ENCODE data around the gene MRPL14. TPM values are rescaled to one million over a fixed set of nuclear protein-coding genes. Genes with fewer than 3 reads are reported as not detected.
A peak's percentile ranks its signal among the peaks of the same experiment; 100 is the strongest.
"Not testable (repeated sequence)": the region's sequence is repeated elsewhere in the genome, so short reads cannot be mapped to it uniquely, and the experiment has no call there.

MRPL14 gene
- total RNA-seq, 2 donors from 2014 or later = 31.9 to 54.3 TPM

DNA sequence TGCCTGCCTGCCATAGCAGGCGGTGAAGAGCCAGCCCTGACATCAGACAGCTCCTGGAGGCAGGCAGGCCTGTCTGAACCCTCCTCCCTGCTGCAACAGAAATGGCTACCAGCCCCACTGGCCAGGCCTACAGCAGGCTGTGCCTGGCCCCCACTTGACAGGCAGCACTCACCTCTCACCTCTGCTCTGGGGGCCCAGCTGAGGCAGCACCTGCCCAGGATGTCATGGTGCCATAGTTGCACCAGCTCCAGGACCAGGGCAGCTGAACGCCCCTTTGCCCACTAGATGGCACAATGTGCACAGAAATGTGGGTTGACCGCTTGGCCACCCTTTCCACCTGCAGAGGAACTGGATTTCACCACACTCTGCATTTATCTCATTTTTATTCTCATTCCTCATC is 30.6 kb downstream of the MRPL14 start:
- H3K36me3 Mint-ChIP-seq = no peaks in the 10 kb centered on the region
- H3K9me3 Mint-ChIP-seq = no peaks in the 10 kb centered on the region
- peak; percentile 84 to 88 for ATAC-seq
- peak overlapping the region; percentile 4 to 91 for H3K27ac Mint-ChIP-seq
- DNase-seq (ENCODE audit: low spot score in 2 of 2) = peak in 1 of 2 donors; percentile 68

DNA sequence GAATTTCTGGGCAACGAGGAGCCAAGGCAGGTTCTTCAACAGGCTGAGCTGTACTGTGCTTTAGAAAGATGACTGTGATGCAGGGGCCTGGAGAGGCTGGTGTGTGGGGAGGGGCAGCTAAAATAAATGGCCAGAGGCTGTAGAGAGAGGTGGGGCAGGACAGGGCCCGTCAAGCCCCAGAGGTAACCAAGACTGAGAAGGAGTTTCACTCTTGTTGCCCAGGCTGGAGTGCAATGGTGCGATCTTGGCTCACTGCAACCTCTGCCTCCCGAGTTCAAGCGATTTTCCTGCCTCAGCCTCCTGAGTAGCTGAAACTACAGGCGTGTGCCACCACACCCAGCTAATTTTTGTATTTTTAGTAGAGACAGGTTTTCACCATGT is 32.0 kb downstream of the MRPL14 start:
- DNase-seq (ENCODE audit: low spot score in 2 of 2); H3K9me3 Mint-ChIP-seq; H3K36me3 Mint-ChIP-seq; H3K27ac Mint-ChIP-seq; ATAC-seq: not testable (repeated sequence)

DNA sequence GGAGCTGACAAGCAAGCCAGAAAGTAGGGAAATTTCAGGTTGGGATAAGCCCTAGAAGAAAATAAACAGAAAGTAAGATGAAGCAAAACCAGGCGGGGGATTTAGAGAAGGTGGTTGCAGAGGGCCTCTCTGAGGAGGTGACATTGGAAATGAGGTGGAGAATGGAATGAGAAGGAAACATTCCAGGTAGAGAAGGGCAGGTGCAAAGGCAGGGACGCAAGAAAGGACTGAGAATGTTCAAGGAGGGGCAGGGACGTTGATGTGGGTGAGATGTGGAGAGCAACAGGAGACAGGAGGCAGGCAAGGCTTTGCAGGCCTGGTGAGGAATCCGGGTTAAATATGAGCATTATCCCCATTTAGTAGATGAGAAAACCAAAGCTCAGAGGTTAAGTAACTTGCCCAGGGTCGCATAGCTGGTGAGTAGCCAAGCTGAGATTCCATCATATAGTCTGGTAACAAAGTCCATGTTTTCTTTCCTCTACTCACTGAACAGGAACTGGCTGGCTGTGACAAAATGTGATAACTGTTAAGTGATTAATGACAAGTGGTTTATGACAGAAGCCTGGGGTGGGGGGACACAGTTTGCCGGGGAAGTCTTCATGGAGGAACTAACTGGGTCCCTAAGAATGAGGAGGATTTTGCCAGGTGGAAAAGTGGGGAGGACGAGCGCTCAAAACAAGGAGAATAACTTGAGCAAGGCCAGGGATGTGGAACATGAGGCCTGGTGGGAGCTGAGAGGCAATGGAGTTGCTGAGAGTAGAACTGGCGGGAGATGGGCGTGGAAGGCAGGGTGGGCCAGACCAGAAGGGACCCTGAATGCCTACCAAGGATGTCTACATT is 32.6 kb downstream of the MRPL14 start:
- no peaks in the 10 kb centered on the region for H3K9me3 Mint-ChIP-seq
- DNase-seq (ENCODE audit: low spot score in 2 of 2) (no peak), ATAC-seq (no peak)
- H3K27ac Mint-ChIP-seq = peak overlapping the region in 1 of 2 donors; percentile 5
- H3K36me3 Mint-ChIP-seq = no peaks in the 10 kb centered on the region

DNA sequence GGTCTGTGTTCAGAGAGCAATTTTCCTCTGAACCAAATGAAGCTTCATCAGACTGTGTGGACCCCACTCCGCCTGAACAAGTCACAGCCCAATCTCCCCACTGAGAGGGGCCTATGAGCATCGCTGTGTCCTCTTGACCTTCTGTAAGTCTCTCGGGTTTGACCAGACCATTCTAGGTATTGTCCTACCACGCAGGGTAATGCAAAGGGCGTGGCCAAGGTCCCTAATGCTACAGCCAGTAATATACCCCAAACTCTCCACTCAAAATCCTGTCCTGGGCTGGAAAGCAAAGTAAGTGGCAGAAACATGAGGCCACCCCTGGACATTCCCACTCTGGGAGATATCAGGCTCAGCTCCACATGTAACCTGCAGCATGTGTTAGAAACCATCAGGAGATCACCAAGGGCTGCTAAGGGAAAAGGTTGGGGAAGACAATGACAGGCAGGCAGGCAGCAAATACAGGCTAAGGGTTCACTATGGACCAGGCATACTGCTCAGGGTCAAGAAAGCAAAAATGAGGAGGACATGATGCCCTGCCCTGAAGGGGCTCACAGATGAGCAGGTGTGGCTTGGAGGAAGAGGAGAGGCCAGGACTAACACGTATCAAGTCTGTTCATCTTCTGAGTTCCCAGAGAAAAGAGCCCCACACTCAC is 33.4 kb downstream of the MRPL14 start:
- DNase-seq (ENCODE audit: low spot score in 2 of 2) (no peak), ATAC-seq (no peak)
- Mint-ChIP-seq H3K36me3 (no peaks in the 10 kb centered on the region), H3K27ac (peak overlapping the region in 1 of 2 donors; percentile 38), H3K9me3 (no peaks in the 10 kb centered on the region)

DNA sequence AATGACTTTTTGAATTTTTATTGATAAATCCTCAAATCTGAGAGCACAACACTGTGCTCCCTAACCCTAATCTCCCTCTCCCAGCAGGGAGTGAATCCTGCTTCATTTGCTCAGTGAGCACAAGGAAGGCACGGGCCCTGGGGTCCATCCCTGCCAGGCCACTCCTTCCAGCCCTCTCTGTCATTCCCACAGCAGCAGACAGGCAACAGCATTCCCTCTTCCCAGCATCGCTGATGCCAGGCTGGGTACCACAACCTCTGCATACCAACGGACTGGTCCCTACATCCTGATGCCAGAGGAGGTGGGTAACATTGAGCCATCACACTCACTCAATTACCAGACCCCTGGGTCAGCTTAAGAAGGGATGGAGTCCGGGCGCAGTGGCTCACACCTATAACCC is 34.2 kb downstream of the MRPL14 start:
- no peak for DNase-seq (ENCODE audit: low spot score in 2 of 2)
- no peaks in the 10 kb centered on the region for H3K9me3 Mint-ChIP-seq
- peak overlapping the region in 1 of 2 donors; percentile 70 for H3K27ac Mint-ChIP-seq
- no peak for ATAC-seq
- no peaks in the 10 kb centered on the region for H3K36me3 Mint-ChIP-seq

DNA sequence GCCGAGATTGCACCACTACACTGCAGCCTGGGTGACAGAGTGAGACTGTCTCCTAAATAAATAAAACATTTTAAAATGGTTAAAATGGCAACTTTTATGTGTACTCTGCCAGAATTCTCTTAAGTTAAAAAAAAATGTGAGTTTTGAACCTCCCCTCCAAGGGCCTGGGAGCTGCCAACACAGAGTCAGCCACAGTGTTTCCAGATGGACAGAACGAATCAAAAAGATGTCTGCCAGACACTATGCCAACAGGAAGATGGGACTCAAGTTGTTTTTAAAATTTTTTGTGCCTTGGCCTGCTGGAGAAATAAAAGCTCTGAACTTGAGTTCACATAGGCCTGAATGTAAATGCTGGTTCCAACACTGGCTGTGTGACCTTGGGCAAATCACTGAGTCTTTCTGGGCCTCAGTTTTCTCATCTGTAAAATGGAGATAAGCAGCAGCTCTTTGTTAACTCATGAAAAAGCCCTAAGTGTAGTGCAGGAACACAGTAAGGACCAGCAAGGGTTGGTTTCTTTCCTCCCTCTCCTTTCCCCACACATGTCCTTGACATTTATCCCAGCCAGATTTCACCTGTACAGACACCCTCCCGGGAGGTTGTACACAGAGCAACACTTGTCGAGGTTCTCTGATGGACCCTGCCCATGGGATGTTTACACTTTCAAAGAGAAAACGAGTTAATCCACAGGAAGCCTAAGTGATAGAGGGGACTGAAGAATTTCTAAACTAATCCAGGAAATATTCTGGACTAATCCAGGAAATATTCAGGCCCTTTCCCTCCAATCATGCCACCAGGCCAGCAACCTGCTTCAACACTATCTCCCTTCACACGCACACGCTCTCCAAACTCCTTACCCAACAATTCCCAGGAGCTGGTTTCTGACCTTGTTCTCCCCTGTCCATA is 35.0 kb downstream of the MRPL14 start:
- Mint-ChIP-seq H3K36me3 (no peaks in the 10 kb centered on the region), H3K9me3 (no peaks in the 10 kb centered on the region), H3K27ac (peak overlapping the region in 1 of 2 donors; percentile 70)
- ATAC-seq (no peak), DNase-seq (ENCODE audit: low spot score in 2 of 2) (no peak)

DNA sequence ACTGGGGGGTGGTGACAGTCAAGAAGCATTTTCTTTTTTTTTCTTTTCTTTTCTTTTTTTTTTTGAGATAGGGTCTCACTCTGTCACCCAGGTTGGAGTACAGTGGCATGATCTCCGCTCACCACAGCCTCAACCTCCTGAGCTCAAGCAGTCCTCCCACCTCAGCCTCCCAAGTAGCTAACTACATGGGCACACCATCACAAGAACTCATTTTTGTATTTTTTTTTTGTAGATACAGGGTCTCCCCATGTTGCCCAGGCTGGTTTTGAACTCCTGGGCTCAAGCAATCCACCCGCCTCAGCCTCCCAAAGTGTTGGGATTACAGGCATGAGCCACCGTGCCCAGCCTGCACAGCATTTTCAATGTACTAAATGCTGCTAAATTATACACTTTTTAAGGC is 35.9 kb downstream of the MRPL14 start:
- DNase-seq (ENCODE audit: low spot score in 2 of 2); H3K9me3 Mint-ChIP-seq; ATAC-seq; H3K36me3 Mint-ChIP-seq: not testable (repeated sequence)
- H3K27ac Mint-ChIP-seq = peak overlapping the region in 1 of 2 donors; percentile 84

DNA sequence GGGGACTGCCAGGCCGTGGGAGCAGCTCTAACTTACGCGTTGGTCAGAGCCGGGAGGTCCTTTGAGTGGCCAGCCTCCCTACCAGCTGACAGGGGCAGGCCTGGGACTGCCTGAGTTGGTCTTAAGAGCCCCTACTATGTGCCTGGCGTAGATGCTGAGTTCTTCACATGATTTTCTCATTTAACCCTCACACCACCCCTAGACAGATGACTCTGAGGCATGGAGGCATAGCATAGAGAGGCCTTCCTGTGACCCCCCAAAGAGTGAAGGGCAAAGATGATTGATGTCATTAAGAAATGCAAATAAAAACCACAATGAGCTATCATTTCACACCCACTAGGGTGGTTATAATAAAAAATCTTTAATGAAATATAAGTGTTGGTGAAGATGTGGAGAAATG is 36.8 kb downstream of the MRPL14 start:
- ATAC-seq (no peak), DNase-seq (ENCODE audit: low spot score in 2 of 2) (no peak)
- Mint-ChIP-seq H3K36me3 (no peaks in the 10 kb centered on the region), H3K27ac (no peak overlapping the region), H3K9me3 (no peaks in the 10 kb centered on the region)

DNA sequence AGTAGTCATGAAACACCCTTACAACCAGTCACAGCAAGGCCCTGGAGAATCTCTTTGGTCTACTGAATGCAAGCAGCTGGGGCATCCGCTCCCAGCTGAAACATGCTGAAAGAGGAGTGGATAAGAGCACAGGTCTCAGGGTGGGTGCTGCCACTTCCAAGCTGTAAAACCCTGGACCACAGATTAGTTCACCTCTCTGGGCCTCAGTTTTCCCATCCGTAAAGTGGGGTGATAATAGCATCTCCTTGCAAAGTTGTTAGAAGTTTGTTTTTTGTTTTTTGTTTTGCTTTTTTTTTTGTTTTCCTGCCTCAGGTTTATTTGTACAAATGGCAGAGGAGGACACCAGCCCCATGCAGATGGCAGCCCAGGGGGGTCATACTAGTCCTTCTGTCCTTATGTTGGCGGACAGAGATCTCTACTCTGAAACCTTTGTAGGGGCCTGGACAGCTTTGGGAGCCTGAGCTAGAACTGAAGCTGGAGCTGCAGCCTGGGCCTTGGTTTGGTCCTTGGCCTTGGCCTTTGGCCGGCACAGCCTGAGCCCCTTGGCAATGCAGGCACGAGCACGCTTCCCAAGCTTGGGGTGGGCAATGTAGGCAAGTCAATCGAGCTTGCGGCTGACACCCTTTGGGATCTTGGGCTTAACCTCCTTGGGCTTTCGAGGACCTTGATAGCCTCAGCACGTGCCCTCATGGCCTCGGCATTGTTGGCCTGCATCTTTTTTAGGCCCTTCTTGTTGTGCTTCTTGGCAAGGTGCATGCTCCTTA is 38.2 kb downstream of the MRPL14 start:
- no peaks in the 10 kb centered on the region for H3K9me3 Mint-ChIP-seq
- no peaks in the 10 kb centered on the region for H3K36me3 Mint-ChIP-seq
- DNase-seq (ENCODE audit: low spot score in 2 of 2) (no peak), ATAC-seq (no peak)
- no peak overlapping the region for H3K27ac Mint-ChIP-seq

DNA sequence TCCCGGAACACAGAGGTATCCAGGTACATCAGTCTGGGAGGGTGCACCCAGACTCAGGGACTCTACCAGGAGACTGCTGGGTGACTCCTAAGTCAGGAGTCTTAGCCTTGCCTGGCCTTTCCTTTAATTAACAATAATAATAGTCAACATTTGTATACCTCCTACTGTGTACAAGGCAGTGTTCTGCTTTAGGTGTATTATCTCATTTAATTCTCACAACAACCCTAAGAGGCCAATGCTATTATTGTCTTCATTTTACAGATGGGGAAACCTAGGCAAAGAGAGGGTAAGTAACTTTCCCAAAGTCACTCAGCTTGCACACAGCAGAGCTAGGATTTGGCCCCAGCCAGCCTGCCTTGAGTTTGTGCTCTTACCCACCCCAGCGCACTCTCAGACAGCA is 39.6 kb downstream of the MRPL14 start:
- no peak for ATAC-seq
- DNase-seq (ENCODE audit: low spot score in 2 of 2) = no peak
- Mint-ChIP-seq H3K9me3 (no peaks in the 10 kb centered on the region), H3K27ac (no peak overlapping the region), H3K36me3 (no peaks in the 10 kb centered on the region)

DNA sequence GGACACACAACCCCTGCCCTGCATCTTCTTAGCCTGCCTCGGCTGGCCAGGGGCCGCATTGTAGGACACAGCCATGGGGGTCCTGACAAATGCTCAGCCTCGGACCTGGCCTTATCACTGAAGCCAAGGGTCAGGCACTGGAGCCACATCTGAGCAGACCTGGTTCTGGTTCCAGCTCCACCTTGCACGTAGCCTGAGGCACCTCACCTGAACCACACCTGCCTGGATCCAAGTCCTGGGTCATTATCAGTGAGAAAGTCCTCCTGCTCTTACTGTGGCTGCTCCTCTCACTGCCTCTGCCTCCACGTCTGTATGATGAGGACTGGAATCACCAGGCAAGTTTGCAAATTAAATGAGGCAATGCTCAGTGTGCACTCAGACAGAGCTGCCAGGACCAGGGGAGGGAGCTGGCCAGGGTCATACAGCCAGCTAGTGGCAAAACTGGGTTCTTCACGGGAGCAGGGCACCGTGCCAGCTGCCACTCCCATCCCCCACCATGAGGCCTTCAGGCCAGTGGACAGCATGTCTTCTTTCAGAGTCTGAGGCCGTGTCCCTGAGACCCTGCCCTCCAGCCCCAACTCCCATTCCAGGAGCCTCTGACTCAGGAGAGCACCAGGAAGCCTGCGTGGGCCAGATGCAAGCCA is 40.2 kb downstream of the MRPL14 start:
- DNase-seq (ENCODE audit: low spot score in 2 of 2) = no peak
- Mint-ChIP-seq H3K9me3 (no peaks in the 10 kb centered on the region), H3K27ac (no peak overlapping the region), H3K36me3 (no peaks in the 10 kb centered on the region)
- peak in 1 of 2 donors; percentile 16 for ATAC-seq

DNA sequence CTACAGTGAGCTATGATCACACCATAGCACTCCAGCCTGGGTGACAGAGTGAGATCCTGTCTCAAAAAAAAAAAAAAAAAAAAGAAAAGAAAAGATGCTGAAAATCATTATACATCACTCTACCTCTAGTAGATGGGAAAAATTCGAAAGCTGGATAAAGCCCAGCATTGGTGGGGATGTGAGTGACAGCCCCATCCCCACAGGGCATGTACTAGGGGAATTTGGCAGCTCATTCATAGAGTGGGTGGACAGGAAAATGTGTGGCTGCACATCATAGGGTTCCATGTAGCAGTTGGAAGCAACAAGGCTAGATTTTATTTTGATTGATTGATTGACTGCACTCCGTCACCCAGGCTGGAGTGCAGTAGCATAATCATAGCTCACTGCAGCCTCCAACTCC is 42.0 kb downstream of the MRPL14 start:
- no peak overlapping the region for H3K27ac Mint-ChIP-seq
- no peaks in the 10 kb centered on the region for H3K9me3 Mint-ChIP-seq
- DNase-seq (ENCODE audit: low spot score in 2 of 2) = no peak
- H3K36me3 Mint-ChIP-seq = no peaks in the 10 kb centered on the region
- ATAC-seq = no peak

DNA sequence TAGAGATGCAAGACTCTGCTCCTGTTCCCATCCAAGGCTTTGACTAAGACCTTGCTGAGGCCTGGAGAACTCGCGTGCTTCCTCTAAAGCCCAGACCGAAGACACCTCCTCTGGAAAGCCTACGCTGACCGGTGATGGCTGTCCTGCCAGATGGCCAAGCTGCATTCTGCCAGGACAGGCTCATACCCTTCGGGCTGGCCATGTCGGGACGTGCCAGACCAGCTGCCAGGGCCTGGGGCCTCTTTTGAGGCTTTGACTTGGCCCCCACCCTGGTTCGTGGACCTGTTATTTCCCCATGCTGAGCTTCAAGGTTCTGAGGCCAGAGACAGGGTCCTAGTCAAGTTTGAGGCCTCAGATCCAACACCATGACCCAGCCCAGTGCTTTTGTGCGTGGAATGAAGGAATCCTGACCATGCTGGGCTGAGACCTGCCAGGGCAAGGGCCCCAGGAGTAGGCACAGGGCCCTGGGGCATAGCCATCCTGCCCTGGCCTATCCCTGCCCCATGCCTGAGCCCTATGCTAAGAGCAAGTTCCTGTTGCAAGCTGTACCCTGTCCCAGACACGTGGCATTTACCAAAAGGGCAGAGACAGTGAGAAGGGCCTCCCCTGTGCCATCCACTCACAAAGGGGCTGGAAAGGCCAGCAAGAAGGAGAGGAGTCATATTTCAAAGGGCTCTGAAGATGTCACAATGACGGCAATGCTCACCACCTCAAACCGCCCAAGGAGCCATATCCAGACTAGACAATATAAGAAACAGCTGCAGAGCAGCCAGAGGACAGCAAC is 42.8 kb downstream of the MRPL14 start:
- no peaks in the 10 kb centered on the region for H3K36me3 Mint-ChIP-seq
- H3K9me3 Mint-ChIP-seq = no peaks in the 10 kb centered on the region
- no peak for DNase-seq (ENCODE audit: low spot score in 2 of 2)
- ATAC-seq = peak in 1 of 2 donors; percentile 69
- H3K27ac Mint-ChIP-seq = peak overlapping the region in 1 of 2 donors; percentile 4

DNA sequence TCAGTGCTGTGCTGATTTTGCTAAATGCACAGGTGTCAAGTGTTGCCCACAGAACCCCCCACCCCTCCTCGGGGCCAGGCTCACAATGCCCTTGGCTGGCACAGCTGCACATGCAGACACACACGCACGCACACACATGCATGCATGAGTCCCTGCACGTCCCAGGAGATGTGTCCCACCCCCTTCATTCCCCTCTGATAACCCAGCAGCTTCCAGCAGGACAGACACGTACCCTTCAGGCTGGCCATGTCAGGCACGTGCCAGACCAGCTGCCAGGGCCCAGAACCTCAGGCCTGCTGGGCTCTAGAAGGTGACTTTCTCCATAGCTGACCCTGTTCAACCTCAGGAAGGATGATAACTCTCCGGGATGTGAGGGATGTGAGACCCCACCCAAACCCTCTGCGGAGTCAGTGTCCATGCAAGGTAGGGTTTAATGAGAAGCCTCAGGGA is 44.4 kb downstream of the MRPL14 start:
- peak overlapping the region; percentile 19 to 55 for H3K27ac Mint-ChIP-seq
- no peaks in the 10 kb centered on the region for H3K9me3 Mint-ChIP-seq
- DNase-seq (ENCODE audit: low spot score in 2 of 2) (no peak), ATAC-seq (no peak)
- H3K36me3 Mint-ChIP-seq = no peaks in the 10 kb centered on the region

DNA sequence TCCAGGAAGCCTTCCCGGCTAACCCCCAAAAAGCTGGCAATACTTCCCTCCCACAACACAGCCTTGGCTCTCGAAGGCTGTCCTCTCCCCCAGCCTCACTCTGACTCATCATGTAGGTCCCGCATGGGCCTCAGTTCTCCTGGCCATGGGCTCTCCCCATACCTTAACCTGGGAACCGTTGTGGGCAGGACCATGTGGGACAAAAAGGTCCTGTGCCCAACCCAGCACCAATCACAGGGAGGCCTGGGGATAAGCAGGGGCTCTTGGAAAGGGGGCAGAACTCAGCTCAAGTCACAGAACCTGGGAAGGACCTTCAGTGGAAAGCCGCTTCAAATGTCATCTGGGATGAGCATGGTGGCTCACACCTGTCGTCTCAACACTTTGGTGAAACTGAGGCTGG is 45.5 kb downstream of the MRPL14 start:
- H3K27ac Mint-ChIP-seq = no peak overlapping the region
- H3K9me3 Mint-ChIP-seq = no peaks in the 10 kb centered on the region
- ATAC-seq = no peak
- DNase-seq (ENCODE audit: low spot score in 2 of 2) = no peak
- H3K36me3 Mint-ChIP-seq = no peaks in the 10 kb centered on the region

Data from activated naive CD4-positive, alpha-beta T cell treated with anti-CD3 and anti-CD28 coated beads, Interleukin-2, amount 50 U/mL, for 72 hours (primary cell).